Measurements from ENCODE around the gene DLEC1. TPM values are rescaled to one million over a fixed set of nuclear protein-coding genes. Genes with fewer than 3 reads are reported as not detected.

DLEC1 gene
- total and polyA plus RNA-seq, 2 experiments from 2014 or later = 0.31 to 0.66 TPM

DNA sequence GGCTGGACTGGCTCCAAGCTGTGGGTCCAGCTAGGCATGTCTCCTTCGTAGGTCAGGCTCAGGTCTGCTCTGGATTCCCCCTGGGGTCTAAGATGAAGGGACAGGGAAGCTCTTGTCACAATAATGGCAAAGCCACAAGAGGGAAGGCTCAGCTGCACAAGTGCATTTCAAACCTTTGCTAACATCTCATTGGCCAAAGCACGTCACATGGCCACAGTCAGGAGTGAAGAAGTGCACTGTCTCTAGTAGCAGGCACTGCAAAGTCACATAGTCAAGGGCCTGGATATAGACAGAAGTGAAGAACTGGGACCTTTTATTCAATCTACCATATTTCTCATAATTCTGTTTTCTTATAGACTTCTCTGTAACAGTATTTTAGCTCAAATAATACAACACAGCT, 20.1 kb downstream of the DLEC1 start:
- TF ChIP-seq NANOG (IDR thresholded peaks at IDR 0.05; ENCODE audit: borderline replicate concordance) = no peak
- TF ChIP-seq EZH2 (IDR thresholded peaks at IDR 0.05; ENCODE audit: low read depth, unreplicated experiment) = no peak
- no peak for TF ChIP-seq POLR2AphosphoS5 (IDR thresholded peaks at IDR 0.05; ENCODE audit: low read depth)
- TF ChIP-seq, protein P1, sequence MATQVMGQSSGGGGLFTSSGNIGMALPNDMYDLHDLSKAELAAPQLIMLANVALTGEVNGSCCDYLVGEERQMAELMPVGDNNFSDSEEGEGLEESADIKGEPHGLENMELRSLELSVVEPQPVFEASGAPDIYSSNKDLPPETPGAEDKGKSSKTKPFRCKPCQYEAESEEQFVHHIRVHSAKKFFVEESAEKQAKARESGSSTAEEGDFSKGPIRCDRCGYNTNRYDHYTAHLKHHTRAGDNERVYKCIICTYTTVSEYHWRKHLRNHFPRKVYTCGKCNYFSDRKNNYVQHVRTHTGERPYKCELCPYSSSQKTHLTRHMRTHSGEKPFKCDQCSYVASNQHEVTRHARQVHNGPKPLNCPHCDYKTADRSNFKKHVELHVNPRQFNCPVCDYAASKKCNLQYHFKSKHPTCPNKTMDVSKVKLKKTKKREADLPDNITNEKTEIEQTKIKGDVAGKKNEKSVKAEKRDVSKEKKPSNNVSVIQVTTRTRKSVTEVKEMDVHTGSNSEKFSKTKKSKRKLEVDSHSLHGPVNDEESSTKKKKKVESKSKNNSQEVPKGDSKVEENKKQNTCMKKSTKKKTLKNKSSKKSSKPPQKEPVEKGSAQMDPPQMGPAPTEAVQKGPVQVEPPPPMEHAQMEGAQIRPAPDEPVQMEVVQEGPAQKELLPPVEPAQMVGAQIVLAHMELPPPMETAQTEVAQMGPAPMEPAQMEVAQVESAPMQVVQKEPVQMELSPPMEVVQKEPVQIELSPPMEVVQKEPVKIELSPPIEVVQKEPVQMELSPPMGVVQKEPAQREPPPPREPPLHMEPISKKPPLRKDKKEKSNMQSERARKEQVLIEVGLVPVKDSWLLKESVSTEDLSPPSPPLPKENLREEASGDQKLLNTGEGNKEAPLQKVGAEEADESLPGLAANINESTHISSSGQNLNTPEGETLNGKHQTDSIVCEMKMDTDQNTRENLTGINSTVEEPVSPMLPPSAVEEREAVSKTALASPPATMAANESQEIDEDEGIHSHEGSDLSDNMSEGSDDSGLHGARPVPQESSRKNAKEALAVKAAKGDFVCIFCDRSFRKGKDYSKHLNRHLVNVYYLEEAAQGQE (IDR thresholded peaks at IDR 0.05; ENCODE audit: unreplicated experiment) = no peak
- TF ChIP-seq, protein P2, sequence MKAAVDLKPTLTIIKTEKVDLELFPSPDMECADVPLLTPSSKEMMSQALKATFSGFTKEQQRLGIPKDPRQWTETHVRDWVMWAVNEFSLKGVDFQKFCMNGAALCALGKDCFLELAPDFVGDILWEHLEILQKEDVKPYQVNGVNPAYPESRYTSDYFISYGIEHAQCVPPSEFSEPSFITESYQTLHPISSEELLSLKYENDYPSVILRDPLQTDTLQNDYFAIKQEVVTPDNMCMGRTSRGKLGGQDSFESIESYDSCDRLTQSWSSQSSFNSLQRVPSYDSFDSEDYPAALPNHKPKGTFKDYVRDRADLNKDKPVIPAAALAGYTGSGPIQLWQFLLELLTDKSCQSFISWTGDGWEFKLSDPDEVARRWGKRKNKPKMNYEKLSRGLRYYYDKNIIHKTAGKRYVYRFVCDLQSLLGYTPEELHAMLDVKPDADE (IDR thresholded peaks at IDR 0.05) = no peak
- TF ChIP-seq STAT1 (IDR thresholded peaks at IDR 0.05; ENCODE audit: unreplicated experiment) = no peak
- TF ChIP-seq EZH2phosphoT487 (IDR thresholded peaks at IDR 0.05; ENCODE audit: unreplicated experiment) = no peak
- TF ChIP-seq ZNF331 (CRISPR knock-in tag; IDR thresholded peaks at IDR 0.05; ENCODE audit: low read depth) = no peak
- TF ChIP-seq JUNB (IDR thresholded peaks at IDR 0.05; ENCODE audit: unreplicated experiment) = no peak
- TF ChIP-seq, protein P3, sequence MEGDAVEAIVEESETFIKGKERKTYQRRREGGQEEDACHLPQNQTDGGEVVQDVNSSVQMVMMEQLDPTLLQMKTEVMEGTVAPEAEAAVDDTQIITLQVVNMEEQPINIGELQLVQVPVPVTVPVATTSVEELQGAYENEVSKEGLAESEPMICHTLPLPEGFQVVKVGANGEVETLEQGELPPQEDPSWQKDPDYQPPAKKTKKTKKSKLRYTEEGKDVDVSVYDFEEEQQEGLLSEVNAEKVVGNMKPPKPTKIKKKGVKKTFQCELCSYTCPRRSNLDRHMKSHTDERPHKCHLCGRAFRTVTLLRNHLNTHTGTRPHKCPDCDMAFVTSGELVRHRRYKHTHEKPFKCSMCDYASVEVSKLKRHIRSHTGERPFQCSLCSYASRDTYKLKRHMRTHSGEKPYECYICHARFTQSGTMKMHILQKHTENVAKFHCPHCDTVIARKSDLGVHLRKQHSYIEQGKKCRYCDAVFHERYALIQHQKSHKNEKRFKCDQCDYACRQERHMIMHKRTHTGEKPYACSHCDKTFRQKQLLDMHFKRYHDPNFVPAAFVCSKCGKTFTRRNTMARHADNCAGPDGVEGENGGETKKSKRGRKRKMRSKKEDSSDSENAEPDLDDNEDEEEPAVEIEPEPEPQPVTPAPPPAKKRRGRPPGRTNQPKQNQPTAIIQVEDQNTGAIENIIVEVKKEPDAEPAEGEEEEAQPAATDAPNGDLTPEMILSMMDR (conservative IDR thresholded peaks at IDR 0.05; ENCODE audit: low read depth in 2 of 2) = no peak
- no peak for TF ChIP-seq CREB1 (CRISPR knock-in tag; IDR thresholded peaks at IDR 0.05; ENCODE audit: low read depth)
- TF ChIP-seq, protein P4, sequence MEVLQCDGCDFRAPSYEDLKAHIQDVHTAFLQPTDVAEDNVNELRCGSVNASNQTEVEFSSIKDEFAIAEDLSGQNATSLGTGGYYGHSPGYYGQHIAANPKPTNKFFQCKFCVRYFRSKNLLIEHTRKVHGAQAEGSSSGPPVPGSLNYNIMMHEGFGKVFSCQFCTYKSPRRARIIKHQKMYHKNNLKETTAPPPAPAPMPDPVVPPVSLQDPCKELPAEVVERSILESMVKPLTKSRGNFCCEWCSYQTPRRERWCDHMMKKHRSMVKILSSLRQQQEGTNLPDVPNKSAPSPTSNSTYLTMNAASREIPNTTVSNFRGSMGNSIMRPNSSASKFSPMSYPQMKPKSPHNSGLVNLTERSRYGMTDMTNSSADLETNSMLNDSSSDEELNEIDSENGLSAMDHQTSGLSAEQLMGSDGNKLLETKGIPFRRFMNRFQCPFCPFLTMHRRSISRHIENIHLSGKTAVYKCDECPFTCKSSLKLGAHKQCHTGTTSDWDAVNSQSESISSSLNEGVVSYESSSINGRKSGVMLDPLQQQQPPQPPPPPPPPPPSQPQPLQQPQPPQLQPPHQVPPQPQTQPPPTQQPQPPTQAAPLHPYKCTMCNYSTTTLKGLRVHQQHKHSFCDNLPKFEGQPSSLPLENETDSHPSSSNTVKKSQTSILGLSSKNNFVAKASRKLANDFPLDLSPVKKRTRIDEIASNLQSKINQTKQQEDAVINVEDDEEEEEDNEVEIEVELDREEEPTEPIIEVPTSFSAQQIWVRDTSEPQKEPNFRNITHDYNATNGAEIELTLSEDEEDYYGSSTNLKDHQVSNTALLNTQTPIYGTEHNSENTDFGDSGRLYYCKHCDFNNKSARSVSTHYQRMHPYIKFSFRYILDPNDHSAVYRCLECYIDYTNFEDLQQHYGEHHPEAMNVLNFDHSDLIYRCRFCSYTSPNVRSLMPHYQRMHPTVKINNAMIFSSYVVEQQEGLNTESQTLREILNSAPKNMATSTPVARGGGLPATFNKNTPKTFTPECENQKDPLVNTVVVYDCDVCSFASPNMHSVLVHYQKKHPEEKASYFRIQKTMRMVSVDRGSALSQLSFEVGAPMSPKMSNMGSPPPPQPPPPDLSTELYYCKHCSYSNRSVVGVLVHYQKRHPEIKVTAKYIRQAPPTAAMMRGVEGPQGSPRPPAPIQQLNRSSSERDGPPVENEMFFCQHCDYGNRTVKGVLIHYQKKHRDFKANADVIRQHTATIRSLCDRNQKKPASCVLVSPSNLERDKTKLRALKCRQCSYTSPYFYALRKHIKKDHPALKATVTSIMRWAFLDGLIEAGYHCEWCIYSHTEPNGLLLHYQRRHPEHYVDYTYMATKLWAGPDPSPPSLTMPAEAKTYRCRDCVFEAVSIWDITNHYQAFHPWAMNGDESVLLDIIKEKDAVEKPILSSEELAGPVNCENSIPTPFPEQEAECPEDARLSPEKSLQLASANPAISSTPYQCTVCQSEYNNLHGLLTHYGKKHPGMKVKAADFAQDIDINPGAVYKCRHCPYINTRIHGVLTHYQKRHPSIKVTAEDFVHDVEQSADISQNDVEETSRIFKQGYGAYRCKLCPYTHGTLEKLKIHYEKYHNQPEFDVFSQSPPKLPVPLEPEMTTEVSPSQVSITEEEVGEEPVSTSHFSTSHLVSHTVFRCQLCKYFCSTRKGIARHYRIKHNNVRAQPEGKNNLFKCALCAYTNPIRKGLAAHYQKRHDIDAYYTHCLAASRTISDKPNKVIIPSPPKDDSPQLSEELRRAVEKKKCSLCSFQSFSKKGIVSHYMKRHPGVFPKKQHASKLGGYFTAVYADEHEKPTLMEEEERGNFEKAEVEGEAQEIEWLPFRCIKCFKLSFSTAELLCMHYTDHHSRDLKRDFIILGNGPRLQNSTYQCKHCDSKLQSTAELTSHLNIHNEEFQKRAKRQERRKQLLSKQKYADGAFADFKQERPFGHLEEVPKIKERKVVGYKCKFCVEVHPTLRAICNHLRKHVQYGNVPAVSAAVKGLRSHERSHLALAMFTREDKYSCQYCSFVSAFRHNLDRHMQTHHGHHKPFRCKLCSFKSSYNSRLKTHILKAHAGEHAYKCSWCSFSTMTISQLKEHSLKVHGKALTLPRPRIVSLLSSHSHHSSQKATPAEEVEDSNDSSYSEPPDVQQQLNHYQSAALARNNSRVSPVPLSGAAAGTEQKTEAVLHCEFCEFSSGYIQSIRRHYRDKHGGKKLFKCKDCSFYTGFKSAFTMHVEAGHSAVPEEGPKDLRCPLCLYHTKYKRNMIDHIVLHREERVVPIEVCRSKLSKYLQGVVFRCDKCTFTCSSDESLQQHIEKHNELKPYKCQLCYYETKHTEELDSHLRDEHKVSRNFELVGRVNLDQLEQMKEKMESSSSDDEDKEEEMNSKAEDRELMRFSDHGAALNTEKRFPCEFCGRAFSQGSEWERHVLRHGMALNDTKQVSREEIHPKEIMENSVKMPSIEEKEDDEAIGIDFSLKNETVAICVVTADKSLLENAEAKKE (CRISPR knock-in tag; IDR thresholded peaks at IDR 0.05) = no peak
- no peak for TF ChIP-seq ZNF114 (CRISPR knock-in tag; IDR thresholded peaks at IDR 0.05)
- Histone ChIP-seq H4K20me1 (replicated peaks; ENCODE audit: insufficient read depth) (no peaks in the 10 kb centered on the region), H3K27ac (ENCODE audit: low read depth) (no peak overlapping the region), H3K36me3 (ENCODE audit: insufficient read depth) (no peaks in the 10 kb centered on the region), H3K4me2 (no peak overlapping the region), H3K9me2 (ENCODE audit: insufficient read depth) (peaks cover 16% of the 10 kb centered on the region; the same call in 1 of the 2 replicates), H3K27me3 (ENCODE audit: insufficient read depth) (no peaks in the 10 kb centered on the region), H3F3A (replicated peaks; ENCODE audit: low read depth) (no peaks in the 10 kb centered on the region), H2AFZ (no peak overlapping the region), H3K79me2 (replicated peaks; ENCODE audit: insufficient read depth) (no peaks in the 10 kb centered on the region), H3K4me1 (ENCODE audit: insufficient read depth) (no peaks in the 10 kb centered on the region), H3K4me3 (no peak overlapping the region)
- Mint-ChIP-seq H3K36me3 (ENCODE audit: low read depth) (peaks cover under 1% of the 10 kb centered on the region; the same call in 2 of the 3 replicates), H3K4me3 (no peak overlapping the region), H3K27ac (no peak overlapping the region), H3K27me3 (ENCODE audit: insufficient read depth, low read depth, poor library complexity) (peaks cover 8% of the 10 kb centered on the region), H3K4me1 (no peaks in the 10 kb centered on the region), H3K9me3 (peaks cover 17% of the 10 kb centered on the region)
- ATAC-seq = no peak
- DNase-seq (ENCODE audit: low spot score) = no peak

All from GM23338 (cell line).